SK-N-SH (cell line): ENCODE measurements around the gene ABLIM1. TPM values are rescaled to one million over a fixed set of nuclear protein-coding genes. Genes with fewer than 3 reads are reported as not detected.

ENCODE experiments used
- CTCF ChIA-PET: fragments of 300-600, 350-600 bp; formaldehyde crosslinking; extraction: SDS; loops from one replicate; lab custom pipeline; 2021; lab: Yijun Ruan, JAX
- POLR2A ChIA-PET: fragments of 350-600 bp; sonication (Branson Sonifier 250); formaldehyde crosslinking; extraction: SDS; loops from one replicate; lab custom pipeline; 2020; ENCODE audit warnings: antibody characterized with exemption, inconsistent platforms; lab: Yijun Ruan, JAX
- DNase-seq: peaks from one replicate; pipeline ENCODE4 v3.0.0; 2012
- H2AFZ ChIP-seq: fragments of 200-600 bp; sonication (generic); 2 replicates; pipeline ENCODE4 v1.8.1; 2016; ENCODE audit warnings: antibody characterized with exemption, mild to moderate bottlenecking, low read depth
- H3F3A ChIP-seq: fragments of 200-600 bp; sonication (generic); replicated peaks from 2 replicates; pipeline ENCODE3; 2016; ENCODE audit warnings: antibody characterized with exemption, mild to moderate bottlenecking; ENCODE audit not compliant: insufficient read depth
- H3K27ac ChIP-seq, 2 experiments: fragments of 200-500 bp in 1 of 2; fragments of 200-600 bp in 1 of 2; sonication (Bioruptor generic) in 1 of 2; sonication (generic), shearing (Covaris generic) in 1 of 2; 2 replicates each; pipeline versions ENCODE4 v1.5.1 to v1.6.1; 2014 to 2016; ENCODE audit warnings: low read depth in 2 of 2, inconsistent platforms in 1 of 2, low read length in 1 of 2, mild to moderate bottlenecking in 1 of 2, mixed read lengths in 1 of 2
- H3K27me3 ChIP-seq: fragments of 200-600 bp; sonication (generic), shearing (Covaris generic); 2 replicates; pipeline ENCODE4 v1.6.1; 2016; ENCODE audit warnings: mixed run types; ENCODE audit not compliant: insufficient read depth
- H3K36me3 ChIP-seq, 2 experiments: fragments of 200-500 bp in 1 of 2; fragments of 200-600 bp in 1 of 2; sonication (Bioruptor generic) in 1 of 2; sonication (generic) in 1 of 2; replicated peaks in 1 of 2; 2 replicates each; pipeline versions ENCODE3 to v1.5.1; 2014 to 2016; ENCODE audit warnings: low read length in 1 of 2, mild to moderate bottlenecking in 1 of 2; ENCODE audit not compliant: insufficient read depth in 2 of 2, control insufficient read depth in 1 of 2
- H3K4me1 ChIP-seq, 2 experiments: fragments of 200-500 bp in 1 of 2; fragments of 200-600 bp in 1 of 2; sonication (Bioruptor generic) in 1 of 2; sonication (generic), shearing (Covaris generic) in 1 of 2; 2 replicates each; pipeline versions ENCODE4 v1.5.1 to v1.6.1; 2014 to 2016; ENCODE audit warnings: low read depth in 1 of 2, low read length in 1 of 2, mixed run types in 1 of 2; ENCODE audit not compliant: insufficient read depth in 2 of 2, control insufficient read depth in 1 of 2
- H3K4me2 ChIP-seq: fragments of 200-600 bp; sonication (generic), shearing (Covaris generic); 2 replicates; pipeline ENCODE4 v1.6.1; 2017; ENCODE audit warnings: mixed run types
- H3K4me3 ChIP-seq, 2 experiments: fragments of 200-500 bp in 1 of 2; fragments of 200-600 bp in 1 of 2; sonication (Bioruptor generic) in 1 of 2; sonication (generic), shearing (Covaris generic) in 1 of 2; 2 replicates each; pipeline versions ENCODE4 v1.5.1 to v1.8.1; 2014 to 2016; ENCODE audit warnings: low read depth in 2 of 2, inconsistent platforms in 1 of 2, low read length in 1 of 2, mild to moderate bottlenecking in 1 of 2, mixed read lengths in 1 of 2, moderate library complexity in 1 of 2
- H3K79me2 ChIP-seq: fragments of 200-600 bp; sonication (generic); 2 replicates; pipeline ENCODE4 v1.8.1; 2017; ENCODE audit warnings: mild to moderate bottlenecking; ENCODE audit not compliant: insufficient read depth
- H3K9ac ChIP-seq: fragments of 200-600 bp; sonication (generic); 2 replicates; pipeline ENCODE4 v1.6.1; 2017; ENCODE audit warnings: mixed run types
- H3K9me2 ChIP-seq: fragments of 200-600 bp; sonication (generic); 2 replicates; pipeline ENCODE4 v1.6.1; 2017; ENCODE audit warnings: mixed run types
- H3K9me3 ChIP-seq: fragments of 200-600 bp; sonication (generic); 2 replicates; pipeline ENCODE4 v1.6.1; 2017; ENCODE audit warnings: mixed run types, mild to moderate bottlenecking, moderate library complexity
- H4K20me1 ChIP-seq: fragments of 200-600 bp; sonication (generic); 2 replicates; pipeline ENCODE4 v1.6.1; 2017; ENCODE audit warnings: mild to moderate bottlenecking, mixed run types; ENCODE audit not compliant: insufficient read depth
- CHD2 ChIP-seq: fragments of 150-350 bp; IDR thresholded peaks from 2 replicates; pipeline ENCODE4 v1.6.1; 2018; ENCODE audit warnings: low read length; ENCODE audit not compliant: partially characterized antibody
- CTCF ChIP-seq: fragments of 200-600 bp; sonication (generic); IDR thresholded peaks from 2 replicates; pipeline ENCODE4 v1.6.1; 2017; ENCODE audit warnings: antibody characterized with exemption, mild to moderate bottlenecking, moderate library complexity
- FOSL2 ChIP-seq: IDR thresholded peaks from 2 replicates; pipeline ENCODE4 v1.4.0; 2012; ENCODE audit warnings: low read depth, mild to moderate bottlenecking, moderate library complexity, borderline replicate concordance
- FOXJ3 ChIP-seq: sonication (generic); formaldehyde crosslinking; IDR thresholded peaks from 2 replicates; pipeline ENCODE4 v1.5.1; 2020; ENCODE audit warnings: mild to moderate bottlenecking, missing genetic modification reagents
- FOXM1 ChIP-seq: IDR thresholded peaks from 2 replicates; pipeline ENCODE4 v1.4.0; 2012; ENCODE audit warnings: low read depth, mild to moderate bottlenecking
- GABPA ChIP-seq: IDR thresholded peaks from 2 replicates; pipeline ENCODE4 v1.4.0; 2012; ENCODE audit warnings: low read depth, mild to moderate bottlenecking
- GATA2 ChIP-seq: sonication (generic); formaldehyde crosslinking; IDR thresholded peaks from 2 replicates; pipeline ENCODE4 v1.5.0; 2020; ENCODE audit warnings: mild to moderate bottlenecking, missing genetic modification reagents
- NFIC ChIP-seq: IDR thresholded peaks from 2 replicates; pipeline ENCODE4 v1.4.0; 2012; ENCODE audit warnings: borderline replicate concordance
- RAD21 ChIP-seq: IDR thresholded peaks from 2 replicates; pipeline ENCODE4 v1.6.1; 2012; ENCODE audit warnings: mild to moderate bottlenecking, low read length
- RCOR1 ChIP-seq: fragments of 150-350 bp; IDR thresholded peaks from 2 replicates; pipeline ENCODE4 v1.6.1; 2017; ENCODE audit warnings: antibody characterized with exemption, low read length
- REST ChIP-seq: IDR thresholded peaks from 2 replicates; pipeline ENCODE4 v1.6.1; 2012; ENCODE audit warnings: mild to moderate bottlenecking, low read depth, low read length, moderate library complexity
- RFX5 ChIP-seq: IDR thresholded peaks from 2 replicates; pipeline ENCODE4 v1.6.1; 2012; ENCODE audit warnings: mild to moderate bottlenecking, improper control_type of control experiment, low read length
- SIN3A ChIP-seq: IDR thresholded peaks from 2 replicates; pipeline ENCODE4 v1.6.1; 2012; ENCODE audit warnings: low read depth, mild to moderate bottlenecking, low read length, moderate library complexity, borderline replicate concordance
- SMC3 ChIP-seq: IDR thresholded peaks from 2 replicates; pipeline ENCODE4 v1.6.1; 2012; ENCODE audit warnings: low read depth, low read length, improper control_type of control experiment
- TAF1 ChIP-seq: IDR thresholded peaks from 2 replicates; pipeline ENCODE4 v1.6.1; 2012; ENCODE audit warnings: low read depth, mild to moderate bottlenecking, low read length, moderate library complexity, borderline replicate concordance
- TCF12 ChIP-seq: IDR thresholded peaks from 2 replicates; pipeline ENCODE4 v1.4.0; 2012
- YY1 ChIP-seq: IDR thresholded peaks from 2 replicates; pipeline ENCODE4 v1.4.0; 2012; ENCODE audit warnings: low read depth, mild to moderate bottlenecking
- WGBS: methylation state at CpG from one replicate; pipeline ENCODE4 v1.1.6; 2017; ENCODE audit warnings: low lambda C conversion rate; 5-methylcytosine and 5-hydroxymethylcytosine counted together
- polyA plus RNA-seq, 3 experiments: library from polyadenylated mRNA; depleted of rRNA; stranded (reverse); fragments of >200 nt; gene quantifications; 2 replicates each; pipeline ENCODE4 v1.2.3, GENCODE V29; 2012
- TF ChIP-seq, protein P1 (sequence below): fragments of 150-350 bp; IDR thresholded peaks from 2 replicates; pipeline ENCODE4 v1.6.1; 2017; ENCODE audit warnings: antibody characterized with exemption, low read length, low read depth, borderline replicate concordance
- TF ChIP-seq, protein P2 (sequence below): IDR thresholded peaks from 2 replicates; pipeline ENCODE4 v1.4.0; 2012; ENCODE audit warnings: low read depth, borderline replicate concordance

ABLIM1 gene
- polyA plus RNA-seq, 1 of the 3 experiments (the other 2 are of a cell fraction), result 16.1 TPM

- TF ChIP-seq RCOR1, result no peak
- no peak for TF ChIP-seq GABPA
- no peak for TF ChIP-seq RAD21
- TF ChIP-seq CHD2, result no peak
- TF ChIP-seq SIN3A, result no peak
Observed at GRCh38 chr10:114384601-114385000, 273.5 kb downstream of the ABLIM1 start (continued).

- H3K27ac ChIP-seq, result no peak overlapping the region
- 60% methylated on average over 9 of the region's 9 CpGs for WGBS
- H3K4me3 ChIP-seq, result no peak overlapping the region
- no peaks in the 10 kb centered on the region for H3K27me3 ChIP-seq
- H3F3A ChIP-seq, result no peaks in the 10 kb centered on the region
- no peaks in the 10 kb centered on the region; a peak in 1 of 4 replicates for H3K4me1 ChIP-seq
- H2AFZ ChIP-seq, result no peak overlapping the region
- CTCF ChIA-PET, result no interaction called here
- no peak for TF ChIP-seq GABPA
- TF ChIP-seq GATA2 (CRISPR knock-in tag), result no peak
- no peak for TF ChIP-seq RAD21
- no peak for TF ChIP-seq FOXJ3 (CRISPR knock-in tag)
- no peak for TF ChIP-seq CTCF
- TF ChIP-seq YY1, result no peak
- no peak for TF ChIP-seq NFIC
- TF ChIP-seq, protein P1, sequence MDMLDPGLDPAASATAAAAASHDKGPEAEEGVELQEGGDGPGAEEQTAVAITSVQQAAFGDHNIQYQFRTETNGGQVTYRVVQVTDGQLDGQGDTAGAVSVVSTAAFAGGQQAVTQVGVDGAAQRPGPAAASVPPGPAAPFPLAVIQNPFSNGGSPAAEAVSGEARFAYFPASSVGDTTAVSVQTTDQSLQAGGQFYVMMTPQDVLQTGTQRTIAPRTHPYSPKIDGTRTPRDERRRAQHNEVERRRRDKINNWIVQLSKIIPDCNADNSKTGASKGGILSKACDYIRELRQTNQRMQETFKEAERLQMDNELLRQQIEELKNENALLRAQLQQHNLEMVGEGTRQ, result no peak
- no peak for TF ChIP-seq CHD2
- TF ChIP-seq REST, result no peak
- TF ChIP-seq SIN3A, result no peak
- TF ChIP-seq RFX5, result no peak
- TF ChIP-seq TAF1, result no peak
- no peak for TF ChIP-seq SMC3
- TF ChIP-seq, protein P2, sequence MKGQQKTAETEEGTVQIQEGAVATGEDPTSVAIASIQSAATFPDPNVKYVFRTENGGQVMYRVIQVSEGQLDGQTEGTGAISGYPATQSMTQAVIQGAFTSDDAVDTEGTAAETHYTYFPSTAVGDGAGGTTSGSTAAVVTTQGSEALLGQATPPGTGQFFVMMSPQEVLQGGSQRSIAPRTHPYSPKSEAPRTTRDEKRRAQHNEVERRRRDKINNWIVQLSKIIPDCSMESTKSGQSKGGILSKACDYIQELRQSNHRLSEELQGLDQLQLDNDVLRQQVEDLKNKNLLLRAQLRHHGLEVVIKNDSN, result no peak
- TF ChIP-seq FOXM1, result no peak
- no peak for TF ChIP-seq TCF12
- no peak for TF ChIP-seq FOSL2
- TF ChIP-seq, all 33 proteins: peak for 0
- POLR2A ChIA-PET, result no interaction called here
- H3K79me2 ChIP-seq, result no peaks in the 10 kb centered on the region
- H3K9me2 ChIP-seq, result no peaks in the 10 kb centered on the region
- no peaks in the 10 kb centered on the region for H4K20me1 ChIP-seq
- no peaks in the 10 kb centered on the region for H3K36me3 ChIP-seq
- DNase-seq, result no peak
- no peak overlapping the region for H3K4me2 ChIP-seq
- no peak overlapping the region for H3K9ac ChIP-seq
- H3K9me3 ChIP-seq, result no peaks in the 10 kb centered on the region
Observed at GRCh38 chr10:114384181-114384580, 273.9 kb downstream of the ABLIM1 start.
